Heart left ventricle (tissue), 16 donors: ENCODE data around the gene ORAI2. TPM values are rescaled to one million over a fixed set of nuclear protein-coding genes. Genes with fewer than 3 reads are reported as not detected.
A peak's percentile ranks its signal among the peaks of the same experiment; 100 is the strongest.

Experiments
- ATAC-seq, 4 donors: fragments of 200-7000 bp; cut with Tn5 transposase; one replicate each; pipeline ENCODE4 v1.9.1; 2020 to 2022; ENCODE audit warnings: moderate library complexity in 4 of 4, mild to moderate bottlenecking in 3 of 4, moderate number of reproducible peaks in 1 of 4
- DNase-seq, 5 donors: peaks; one replicate each; pipeline ENCODE4 v3.0.0-alpha.2; 2020
- H3K27ac ChIP-seq, 12 donors: fragments of 200-600 bp; sonication (generic) in 4 of 12; one replicate each; pipeline versions ENCODE4 v1.5.0 to v1.8.0; 2016 to 2022; ENCODE audit warnings: mild to moderate bottlenecking in 2 of 12
- H3K27me3 ChIP-seq, 9 donors: fragments of 200-600 bp; sonication (generic) in 2 of 9; one replicate each; pipeline versions ENCODE4 v1.5.1 to v1.8.0; 2016 to 2022; ENCODE audit warnings: mild to moderate bottlenecking in 3 of 9
- H3K36me3 ChIP-seq, 9 donors: fragments of 200-600 bp; sonication (generic) in 2 of 9; one replicate each; pipeline versions ENCODE4 v1.5.0 to v1.8.0; 2018 to 2022; ENCODE audit warnings: mild to moderate bottlenecking in 2 of 9
- H3K4me1 ChIP-seq, 12 donors: fragments of 200-600 bp; sonication (generic) in 4 of 12; one replicate each; pipeline versions ENCODE4 v1.5.0 to v1.8.0; 2016 to 2022; ENCODE audit warnings: mild to moderate bottlenecking in 3 of 12
- H3K4me3 ChIP-seq, 12 donors: fragments of 200-600 bp; sonication (generic) in 4 of 12; one replicate each; pipeline versions ENCODE4 v1.5.0 to v1.8.0; 2017 to 2022; ENCODE audit warnings: mild to moderate bottlenecking in 9 of 12, moderate library complexity in 4 of 12
- H3K9me3 ChIP-seq, 12 donors: fragments of 200-600 bp; sonication (generic) in 4 of 12; one replicate each; pipeline versions ENCODE4 v1.5.0 to v1.8.0; 2016 to 2022; ENCODE audit warnings: mild to moderate bottlenecking in 1 of 12
- POLR2A ChIP-seq, 2 donors: fragments of 450-650 bp; IDR thresholded peaks; one replicate each; pipeline ENCODE4 v1.6.1; 2017; ENCODE audit warnings: antibody characterized with exemption in 2 of 2, mild to moderate bottlenecking in 2 of 2, moderate library complexity in 2 of 2
- WGBS, 4 donors: extraction: QIAGEN DNeasy Blood & Tissue Kit in 2 of 4; methylation state at CpG; one replicate each; pipeline versions ENCODE4 v1.1.5 to v1.1.7; 2013 to 2018; 5-methylcytosine and 5-hydroxymethylcytosine counted together
- intact Hi-C, 10 donors: fragments of 100-400 bp; cut with DNase I; formaldehyde crosslinking; loops; one replicate each; pipeline versions ENCODE4 v1.11.1 to v1.14.2; 2022
- polyA plus RNA-seq, 2 donors: library from polyadenylated mRNA; stranded (reverse); fragments of 200-250 nt; gene quantifications; one replicate each; pipeline ENCODE4 v1.2.3, GENCODE V29; 2013
- total RNA-seq, 9 donors: library from RNA; depleted of rRNA in 2 of 9; stranded (reverse); fragments of >200 nt in 2 of 9; fragmentation: NEBNext Ultra II Directional in 3 of 9; extraction: Animal tissue kit (Norgen Biotek cat#: 25700) in 3 of 9; gene quantifications; one replicate each; pipeline versions ENCODE4 v1.1.0 to v1.2.4, GENCODE V29; 2016 to 2023
- TF ChIP-seq, protein P1 (sequence below), 12 donors: fragments of 200-600 bp; sonication (generic) in 4 of 12; IDR thresholded peaks; one replicate each; pipeline versions ENCODE4 v1.5.0 to v1.8.0; 2018 to 2022; ENCODE audit warnings: antibody characterized with exemption in 12 of 12, mild to moderate bottlenecking in 5 of 12
- donor health status: ischemic (EF 13 %, LVEDD 7.1; RV severe dilation, severe dysfunction).
- donor health status: healthy with polysubstance abuse.
- donor health status: DM: no; HTN: yes; CAD: no.
- donor health status: DM: no; HTN: no; CAD: no.
- donor health status: ischemic (EF 25% LVEDD 6.9; RV normal size, moderate dysfunction).
- donor health status: ischemic (EF 25% LVEDD 5.7; RV mildly dilated, moderate dysfunction).
- donor health status: healthy.
- donor health status: DM: yes; HTN: yes; CAD: no.
- donor health status: ischemic (EF 35%, LVEDD 5.7; RV mildly dilated, moderate dysfunction).
- donor health status: nonischemic (EF 11% LVEDD 7.7; RV severe dilation, severe dysfunction).
- donor health status: DM: yes; HTN: yes; CAD: no.
- donor health status: PGD.
- donor health status: ischemic (EF 29% LVEDD 5.4; RV normal size, mild dysfunction).
- donor health status: nonischemic (EF 23%, LVEDD 6.1; RV moderate dilation, normal function).

The ORAI2 gene
- total and polyA plus RNA-seq, 11 donors: 1.1 to 22.0 (median 4.8) TPM

DNA sequence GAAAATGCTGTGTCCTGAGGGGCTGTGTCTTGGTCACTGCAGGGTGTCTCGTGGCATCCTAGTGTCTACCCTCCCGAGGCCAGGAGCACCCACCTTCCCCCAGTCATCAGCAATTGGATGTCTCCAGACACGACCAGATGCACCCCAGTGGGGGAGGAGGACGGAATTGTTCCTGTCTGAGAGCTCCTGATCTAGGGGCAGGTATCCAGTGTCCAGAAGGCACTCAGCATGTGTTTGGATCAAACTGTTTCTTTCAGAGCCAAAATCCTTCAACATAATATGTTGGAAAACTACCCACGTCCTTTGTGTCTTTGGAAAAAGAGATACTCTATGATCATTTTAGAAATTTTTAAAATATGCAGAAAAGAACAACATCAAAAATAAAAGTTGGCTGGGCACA is 20.3 kb upstream of the ORAI2 start:
- intact Hi-C loops: no loop called here
- 75 to 89% (median 81%) methylated on average over 5 of the region's 5 CpGs for WGBS, 4 donors

GRCh38 chr7:102413611-102414010 is 19.8 kb upstream of the ORAI2 start:
- peaks cover 0 to 20% (median 6%) of the 10 kb centered on the region in 12 donors for H3K4me1 ChIP-seq
- ATAC-seq (no peak), DNase-seq (no peak)
- H3K9me3 ChIP-seq: peaks cover 0 to 8% (median 0%) of the 10 kb centered on the region in 12 donors
- H3K27ac ChIP-seq: no peak overlapping the region
- H3K4me3 ChIP-seq: no peak overlapping the region
- H3K27me3 ChIP-seq: no peaks in the 10 kb centered on the region
- 94 to 97% (median 96%) methylated on average over 4 of the region's 4 CpGs for WGBS, 4 donors
- TF ChIP-seq POLR2A (IDR thresholded peaks at IDR 0.05): no peak
- TF ChIP-seq, protein P1, sequence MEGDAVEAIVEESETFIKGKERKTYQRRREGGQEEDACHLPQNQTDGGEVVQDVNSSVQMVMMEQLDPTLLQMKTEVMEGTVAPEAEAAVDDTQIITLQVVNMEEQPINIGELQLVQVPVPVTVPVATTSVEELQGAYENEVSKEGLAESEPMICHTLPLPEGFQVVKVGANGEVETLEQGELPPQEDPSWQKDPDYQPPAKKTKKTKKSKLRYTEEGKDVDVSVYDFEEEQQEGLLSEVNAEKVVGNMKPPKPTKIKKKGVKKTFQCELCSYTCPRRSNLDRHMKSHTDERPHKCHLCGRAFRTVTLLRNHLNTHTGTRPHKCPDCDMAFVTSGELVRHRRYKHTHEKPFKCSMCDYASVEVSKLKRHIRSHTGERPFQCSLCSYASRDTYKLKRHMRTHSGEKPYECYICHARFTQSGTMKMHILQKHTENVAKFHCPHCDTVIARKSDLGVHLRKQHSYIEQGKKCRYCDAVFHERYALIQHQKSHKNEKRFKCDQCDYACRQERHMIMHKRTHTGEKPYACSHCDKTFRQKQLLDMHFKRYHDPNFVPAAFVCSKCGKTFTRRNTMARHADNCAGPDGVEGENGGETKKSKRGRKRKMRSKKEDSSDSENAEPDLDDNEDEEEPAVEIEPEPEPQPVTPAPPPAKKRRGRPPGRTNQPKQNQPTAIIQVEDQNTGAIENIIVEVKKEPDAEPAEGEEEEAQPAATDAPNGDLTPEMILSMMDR (IDR thresholded peaks at IDR 0.05): no peak
- intact Hi-C loops: no loop called here
- peaks cover 0 to 96% (median 83%) of the 10 kb centered on the region in 9 donors for H3K36me3 ChIP-seq

More for the DNA sequence above, 20.3 kb upstream of the ORAI2 start:
- no peak overlapping the region for H3K27ac ChIP-seq
- H3K36me3 ChIP-seq: peaks cover 0 to 96% (median 83%) of the 10 kb centered on the region in 9 donors
- DNase-seq: no peak
- H3K27me3 ChIP-seq: no peaks in the 10 kb centered on the region
- H3K9me3 ChIP-seq: peaks cover 0 to 8% (median 0%) of the 10 kb centered on the region in 12 donors
- H3K4me3 ChIP-seq: no peak overlapping the region
- TF ChIP-seq, protein P1 (IDR thresholded peaks at IDR 0.05): no peak
- no peak for TF ChIP-seq POLR2A (IDR thresholded peaks at IDR 0.05)
- peaks cover 0 to 16% (median 6%) of the 10 kb centered on the region in 12 donors for H3K4me1 ChIP-seq
- ATAC-seq: no peak

GRCh38 chr7:102415685-102416225 is 17.6 kb upstream of the ORAI2 start:
- no peak for DNase-seq
- intact Hi-C loops: loop anchor here in 1 of 10 donors (5.0 kb wide), 1 partner anchor 52 kb away; no protein-coding TSS in a partner anchor
- H3K36me3 ChIP-seq: peaks cover 0 to 94% (median 79%) of the 10 kb centered on the region in 9 donors

GRCh38 chr7:102416406-102416805 is 17.0 kb upstream of the ORAI2 start:
- peaks cover 0 to 26% (median 6%) of the 10 kb centered on the region in 12 donors for H3K4me1 ChIP-seq
- WGBS, 4 donors: 87 to 96% (median 94%) methylated on average over 6 of the region's 6 CpGs
- peaks cover 0 to 94% (median 79%) of the 10 kb centered on the region in 9 donors for H3K36me3 ChIP-seq
- ATAC-seq (no peak), DNase-seq (no peak)
- H3K27ac ChIP-seq: peak overlapping the region in 1 of 12 donors; percentile 81
- H3K4me3 ChIP-seq: no peak overlapping the region
- TF ChIP-seq, protein P1 (IDR thresholded peaks at IDR 0.05): no peak
- TF ChIP-seq POLR2A (IDR thresholded peaks at IDR 0.05): no peak
- H3K9me3 ChIP-seq: no peaks in the 10 kb centered on the region
- intact Hi-C loops: loop anchor here in 1 of 10 donors (5.0 kb wide), 1 partner anchor 51 kb away; no protein-coding TSS in a partner anchor
- H3K27me3 ChIP-seq: no peaks in the 10 kb centered on the region

More at GRCh38 chr7:102415685-102416225, 17.6 kb upstream of the ORAI2 start:
- Histone ChIP-seq H3K4me1 (peaks cover 0 to 21% (median 6%) of the 10 kb centered on the region in 12 donors), H3K9me3 (no peaks in the 10 kb centered on the region), H3K27me3 (no peaks in the 10 kb centered on the region), H3K27ac (peak overlapping the region in 1 of 12 donors; percentile 81), H3K4me3 (no peak overlapping the region)
- no peak for TF ChIP-seq POLR2A (IDR thresholded peaks at IDR 0.05)
- TF ChIP-seq, protein P1 (IDR thresholded peaks at IDR 0.05): no peak
- ATAC-seq: peak in 2 of 4 donors; percentile 18 to 21
- WGBS, 4 donors: 80 to 90% (median 82%) methylated on average over 12 of the region's 12 CpGs
